ENCODE measurements around the gene DAB2IP.

Gene DAB2IP

DNA sequence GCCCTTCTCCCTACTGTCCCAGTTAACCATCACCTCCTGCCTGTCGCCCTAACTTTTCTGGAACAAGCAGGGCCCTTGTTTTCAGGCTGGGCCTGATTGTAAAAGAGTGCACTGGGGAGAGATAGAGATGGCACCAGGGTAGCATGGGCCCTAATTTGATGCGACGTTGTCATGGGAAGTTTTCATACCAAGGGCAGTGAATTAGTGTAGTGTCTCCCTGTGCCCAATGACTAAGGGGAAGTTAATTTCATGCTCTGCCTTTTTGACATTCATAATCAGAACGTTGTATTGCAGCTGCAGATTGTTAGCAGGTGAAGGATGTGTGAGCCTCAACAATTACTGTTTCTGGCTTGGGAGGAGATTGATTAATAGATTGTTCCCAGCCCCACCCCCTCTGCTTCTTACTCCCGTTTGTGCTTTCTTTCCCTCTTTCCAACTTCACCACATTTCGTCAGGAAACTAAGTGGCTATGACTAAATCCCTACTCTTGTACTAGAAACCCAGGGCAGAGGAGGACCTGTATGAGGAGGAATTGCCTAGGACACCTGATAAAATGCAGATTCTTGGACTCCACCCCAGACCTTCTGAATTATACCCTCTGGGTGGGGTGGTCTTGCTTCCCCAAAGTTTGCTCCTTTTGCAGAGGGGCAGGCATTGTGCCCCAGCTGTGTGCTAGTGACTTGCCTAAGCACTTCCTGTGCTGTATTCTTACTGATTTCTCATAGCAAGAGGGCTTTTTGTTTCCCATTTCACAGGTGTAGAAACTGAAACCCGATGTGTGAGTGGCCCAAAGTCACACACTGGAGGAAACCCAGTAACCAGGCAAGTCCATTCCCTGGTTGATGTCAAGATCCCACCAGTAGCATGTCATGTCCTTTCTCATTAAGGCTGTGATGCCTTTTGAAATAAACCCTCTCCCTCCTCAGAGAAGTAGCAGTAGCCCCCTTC lies 56.3 kb downstream of the DAB2IP start:
- no peak for DNase-seq

GRCh38 chr9:121708768-121709488 lies 57.5 kb downstream of the DAB2IP start:
- DNase-seq: no peak

GRCh38 chr9:121709798-121710197 lies 58.4 kb downstream of the DAB2IP start:
- no peak for DNase-seq

- no peak for DNase-seq
These were observed 59.8 kb downstream of the DAB2IP start for GRCh38 chr9:121711281-121711680.

DNA sequence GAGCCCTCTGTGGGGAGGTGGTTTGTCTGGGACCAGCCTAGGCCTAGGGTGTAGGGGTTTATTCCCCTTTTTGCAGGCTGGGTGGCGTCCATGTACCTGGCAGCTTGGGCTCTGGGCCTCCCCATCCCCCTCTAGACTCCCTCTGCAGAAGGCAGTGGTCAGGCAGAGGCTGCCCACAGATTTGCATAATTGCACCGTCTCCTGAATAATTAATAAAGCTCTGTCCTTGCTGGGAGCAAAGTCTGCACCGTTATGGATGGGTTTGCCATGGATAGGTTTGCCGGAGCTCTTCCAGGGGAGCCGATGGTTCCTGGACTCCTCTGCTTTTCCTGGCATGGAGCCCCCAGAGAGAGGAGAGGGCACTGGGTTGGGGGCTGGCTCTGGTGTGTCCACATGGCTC lies 60.4 kb downstream of the DAB2IP start:
- DNase-seq: no peak

DNA sequence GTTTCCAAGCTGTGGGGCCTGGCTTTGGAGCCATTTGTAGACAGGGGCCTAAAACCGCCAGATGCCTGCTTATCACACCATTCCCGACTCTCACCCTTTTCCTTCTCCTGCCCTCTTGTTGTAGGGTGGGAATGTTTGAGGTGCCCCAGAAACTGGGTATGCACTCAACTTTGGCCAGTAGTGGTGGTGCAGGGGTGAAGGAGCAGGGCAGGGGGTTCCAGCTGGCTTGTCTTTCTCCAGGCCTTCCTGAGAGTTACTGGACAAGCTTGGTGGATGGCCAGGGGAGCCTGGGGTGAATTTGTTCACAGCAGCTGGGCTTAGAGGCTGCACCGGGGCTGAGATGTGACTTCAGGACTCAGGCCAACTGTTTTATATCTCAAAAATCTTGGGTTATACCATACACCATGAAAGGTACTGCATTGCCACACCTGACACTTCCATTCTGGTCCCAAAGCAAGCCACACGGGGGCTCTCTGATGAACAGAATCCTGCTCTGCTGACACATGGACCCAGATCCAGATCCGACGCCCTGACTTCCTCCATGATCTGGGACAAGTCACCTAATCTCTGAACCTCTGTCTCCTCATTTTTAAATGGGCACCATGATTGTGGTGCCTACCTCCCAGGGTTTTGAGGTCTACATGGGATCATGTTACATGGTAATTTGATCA lies 62.1 kb downstream of the DAB2IP start:
- no peak for DNase-seq

- DNase-seq: no peak
These were observed 62.8 kb downstream of the DAB2IP start for GRCh38 chr9:121714075-121714705.

- DNase-seq: no peak
These were observed 63.4 kb downstream of the DAB2IP start for GRCh38 chr9:121714873-121715272.

- no peak for DNase-seq
These were observed 65.9 kb downstream of the DAB2IP start for GRCh38 chr9:121717141-121717991.

DNA sequence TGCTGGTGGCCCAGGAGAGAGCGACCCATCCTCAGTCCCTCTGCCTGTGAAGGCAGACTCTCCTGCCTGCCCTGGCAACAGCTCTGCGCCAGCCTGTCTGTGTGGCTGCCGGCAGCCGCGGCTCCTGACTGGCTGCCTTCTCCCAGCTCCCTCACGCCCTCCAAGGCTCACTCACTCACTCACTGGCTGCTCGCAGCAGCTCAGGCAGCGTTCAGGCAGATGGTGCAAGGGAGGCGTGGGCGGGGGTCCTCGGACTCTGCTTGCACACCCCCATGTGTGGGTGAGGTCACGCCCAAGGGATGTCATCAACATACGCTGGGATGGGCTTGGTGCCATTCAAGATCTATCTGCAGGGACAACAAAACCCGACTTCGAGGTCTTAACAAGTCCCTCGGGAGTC lies 66.7 kb downstream of the DAB2IP start:
- no peak for DNase-seq

- no peak for DNase-seq
These were observed 67.1 kb downstream of the DAB2IP start for GRCh38 chr9:121718501-121718900.

GRCh38 chr9:121720311-121721057 lies 69.0 kb downstream of the DAB2IP start:
- DNase-seq: no peak

GRCh38 chr9:121721058-121721350 lies 69.6 kb downstream of the DAB2IP start:
- DNase-seq: peak in 1 of 2 experiments; percentile 10

DNA sequence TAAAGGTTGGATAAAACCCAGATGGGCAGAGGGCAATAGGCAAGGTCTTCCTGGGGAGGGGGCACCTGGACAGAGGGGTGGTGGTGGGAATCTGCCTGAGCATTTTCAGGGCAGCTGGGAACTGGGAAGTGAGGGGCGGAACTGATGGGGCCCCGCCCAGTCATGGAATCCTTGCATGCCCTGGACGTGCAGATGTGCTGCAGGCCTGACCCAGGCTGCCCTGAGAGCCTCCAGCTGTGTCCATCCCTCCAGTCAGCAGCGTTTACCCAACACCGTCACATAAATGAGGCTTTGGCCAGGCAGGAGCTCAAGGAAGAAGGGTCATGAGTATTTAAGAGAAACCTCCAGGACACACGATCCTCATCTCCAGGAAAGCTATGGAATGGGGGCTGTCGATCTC lies 70.3 kb downstream of the DAB2IP start:
- no peak for DNase-seq

- peak; percentile 52 to 69 for DNase-seq
These were observed 73.8 kb downstream of the DAB2IP start for GRCh38 chr9:121725008-121725775.

GRCh38 chr9:121727295-121728020 lies 76.0 kb downstream of the DAB2IP start:
- DNase-seq: no peak

DNA sequence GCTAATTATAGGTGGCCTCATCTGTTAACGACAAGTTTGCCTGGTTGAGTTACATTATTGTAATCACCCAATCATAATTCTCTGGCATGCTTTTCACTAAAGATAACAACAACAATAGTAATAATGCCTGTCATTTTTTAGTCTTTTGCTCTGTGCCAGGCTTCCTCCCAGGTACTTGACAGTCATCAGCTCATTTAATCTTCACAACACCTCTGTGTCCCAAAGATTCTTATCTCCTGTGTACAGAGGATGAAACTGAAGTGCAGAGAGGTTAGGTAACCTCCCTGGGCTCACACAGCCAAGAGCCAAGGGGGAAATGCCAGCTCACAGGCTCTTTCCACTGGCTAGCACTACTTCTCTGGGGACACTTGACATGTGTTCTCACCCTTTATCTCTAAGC lies 77.5 kb downstream of the DAB2IP start:
- no peak for DNase-seq

GRCh38 chr9:121729769-121730562 lies 78.5 kb downstream of the DAB2IP start:
- DNase-seq: no peak

DNA sequence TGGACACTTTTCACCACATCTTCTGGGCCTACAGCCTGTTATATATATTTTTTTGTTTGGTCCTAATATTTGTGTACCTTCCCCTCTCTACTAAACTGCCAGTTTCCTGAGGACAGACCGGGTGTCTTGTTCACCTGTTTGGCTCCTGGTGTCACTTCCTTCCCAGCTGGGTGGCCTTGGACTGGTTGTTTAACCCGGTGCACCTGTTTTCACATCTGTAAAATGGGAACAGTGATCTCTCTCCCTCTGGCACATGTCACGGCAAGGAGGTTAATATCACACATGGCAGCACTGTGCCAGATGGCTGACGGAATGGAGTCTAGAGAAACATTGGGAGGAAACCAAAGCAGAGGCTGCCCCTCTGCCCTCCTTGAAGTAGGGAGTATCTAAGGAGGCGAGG lies 79.7 kb downstream of the DAB2IP start:
- DNase-seq: no peak

Measured in SHP77 (cell line).